Measurements from ENCODE around the gene GPLD1.

- TF ChIP-seq YY1 (IDR thresholded peaks at IDR 0.05; ENCODE audit: insufficient read depth, insufficient read length) (no peak), ZNF274 (IDR thresholded peaks at IDR 0.05; ENCODE audit: low read depth, low read length) (no peak)
Measured at GRCh38 chr6:24504649-24505586, 15.5 kb upstream of the GPLD1 start.

Measured in NT2/D1 (cell line).